Peyer's patch (tissue), 4 donors: ENCODE data around the gene B4GALT3. TPM values are rescaled to one million over a fixed set of nuclear protein-coding genes. Genes with fewer than 3 reads are reported as not detected.

Experiments
- DNase-seq, 3 donors: peaks; one replicate each; pipeline ENCODE4 v3.0.0-alpha.2; 2017 to 2019
- H3K27ac ChIP-seq, 4 donors: fragments of 200-600 bp; sonication (generic); one replicate each; pipeline ENCODE4 v1.5.1; 2016 to 2019
- H3K27me3 ChIP-seq, 2 donors: fragments of 200-600 bp; sonication (generic); one replicate each; pipeline ENCODE4 v1.5.1; 2019
- H3K36me3 ChIP-seq, 3 donors: fragments of 200-600 bp; sonication (generic); one replicate each; pipeline ENCODE4 v1.5.1; 2016 to 2019
- H3K4me1 ChIP-seq, 4 donors: fragments of 200-600 bp; sonication (generic); one replicate each; pipeline ENCODE4 v1.5.1; 2016 to 2019
- H3K4me3 ChIP-seq, 4 donors: fragments of 200-600 bp; sonication (generic); 1 replicate in 3 of 4; 2 replicates in 1 of 4; pipeline ENCODE4 v1.5.1; 2016 to 2019; ENCODE audit warnings: mild to moderate bottlenecking in 1 of 4
- H3K9me3 ChIP-seq, 4 donors: fragments of 200-600 bp; sonication (generic); one replicate each; pipeline ENCODE4 v1.5.1; 2016 to 2019; ENCODE audit warnings: mild to moderate bottlenecking in 1 of 4
- POLR2A ChIP-seq, 2 donors: fragments of 450-650 bp; IDR thresholded peaks; one replicate each; pipeline ENCODE4 v1.5.1; 2017; ENCODE audit warnings: antibody characterized with exemption in 2 of 2, mild to moderate bottlenecking in 2 of 2, moderate library complexity in 2 of 2
- total RNA-seq, 4 donors: library from RNA; depleted of rRNA; stranded (reverse); fragments of >200 nt; gene quantifications; one replicate each; pipeline ENCODE4 v1.1.0, GENCODE V29; 2016
- TF ChIP-seq, protein P1 (sequence below), 6 experiments: fragments of 450-650 bp in 4 of 6; fragments of 200-600 bp in 2 of 6; sonication (generic) in 1 of 6; IDR thresholded peaks; one replicate each; pipeline ENCODE4 v1.5.1; 2017 to 2019; ENCODE audit warnings: antibody characterized with exemption in 6 of 6, mild to moderate bottlenecking in 3 of 6, moderate library complexity in 1 of 6

B4GALT3 gene
- total RNA-seq, 4 donors from 2014 or later, result 25.2 to 34.1 (median 29.4) TPM

DNA sequence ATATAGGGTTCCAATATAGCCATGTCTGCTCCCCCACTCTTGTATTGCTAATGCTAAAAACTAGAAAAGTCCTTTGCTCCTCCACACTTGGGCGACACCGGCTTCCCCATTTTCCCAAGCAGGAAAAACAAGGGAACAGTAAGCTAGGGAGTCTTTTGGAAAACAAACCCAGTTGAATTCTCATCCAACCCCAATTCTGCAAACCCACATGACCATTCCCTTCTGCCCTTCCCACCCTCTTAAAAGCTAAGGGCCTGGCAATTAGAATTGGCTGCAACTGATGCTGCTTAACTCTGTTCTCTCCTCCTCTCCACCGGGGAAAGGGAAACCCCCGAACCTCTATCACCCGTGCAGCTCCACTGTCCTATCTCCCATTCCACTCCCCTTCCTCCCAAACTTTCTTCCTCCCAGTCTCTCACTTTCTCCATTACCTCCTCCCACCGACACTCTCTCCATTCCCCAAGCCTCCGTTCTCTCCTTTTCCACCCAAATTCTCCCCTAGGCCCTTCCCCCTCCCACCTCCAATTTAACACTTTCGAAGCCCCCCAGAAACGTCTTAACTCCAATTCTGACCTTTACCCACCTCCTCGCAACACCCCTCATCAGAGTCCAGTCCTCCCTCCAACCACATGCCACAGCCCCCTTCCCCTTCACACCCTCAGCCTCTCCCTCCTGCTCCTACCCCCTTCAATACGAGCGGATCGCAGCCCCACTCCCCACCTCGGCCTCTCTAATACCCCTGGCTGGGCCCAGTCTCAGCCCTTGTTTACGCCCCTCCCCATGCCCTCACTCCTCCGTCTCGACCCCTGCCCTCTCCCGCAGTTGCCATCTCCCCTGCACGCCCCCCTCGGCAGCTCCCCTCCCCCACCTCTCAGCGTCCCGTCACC lies 45.5 kb downstream of the B4GALT3 start:
- H3K9me3 ChIP-seq, result no peaks in the 10 kb centered on the region
- H3K4me3 ChIP-seq, result peak overlapping the region; percentile 72 to 98 (median 82)
- H3K27ac ChIP-seq, result peak overlapping the region; percentile 91 to 96 (median 94)
- no peak for DNase-seq
- TF ChIP-seq POLR2A (IDR thresholded peaks at IDR 0.05), result no peak
- TF ChIP-seq, protein P1, sequence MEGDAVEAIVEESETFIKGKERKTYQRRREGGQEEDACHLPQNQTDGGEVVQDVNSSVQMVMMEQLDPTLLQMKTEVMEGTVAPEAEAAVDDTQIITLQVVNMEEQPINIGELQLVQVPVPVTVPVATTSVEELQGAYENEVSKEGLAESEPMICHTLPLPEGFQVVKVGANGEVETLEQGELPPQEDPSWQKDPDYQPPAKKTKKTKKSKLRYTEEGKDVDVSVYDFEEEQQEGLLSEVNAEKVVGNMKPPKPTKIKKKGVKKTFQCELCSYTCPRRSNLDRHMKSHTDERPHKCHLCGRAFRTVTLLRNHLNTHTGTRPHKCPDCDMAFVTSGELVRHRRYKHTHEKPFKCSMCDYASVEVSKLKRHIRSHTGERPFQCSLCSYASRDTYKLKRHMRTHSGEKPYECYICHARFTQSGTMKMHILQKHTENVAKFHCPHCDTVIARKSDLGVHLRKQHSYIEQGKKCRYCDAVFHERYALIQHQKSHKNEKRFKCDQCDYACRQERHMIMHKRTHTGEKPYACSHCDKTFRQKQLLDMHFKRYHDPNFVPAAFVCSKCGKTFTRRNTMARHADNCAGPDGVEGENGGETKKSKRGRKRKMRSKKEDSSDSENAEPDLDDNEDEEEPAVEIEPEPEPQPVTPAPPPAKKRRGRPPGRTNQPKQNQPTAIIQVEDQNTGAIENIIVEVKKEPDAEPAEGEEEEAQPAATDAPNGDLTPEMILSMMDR (IDR thresholded peaks at IDR 0.05), result no peak
- peaks cover 0 to 27% (median 0%) of the 10 kb centered on the region in 3 donors for H3K36me3 ChIP-seq
- no peaks in the 10 kb centered on the region for H3K27me3 ChIP-seq
- peaks cover 0 to 24% (median 10%) of the 10 kb centered on the region in 4 donors for H3K4me1 ChIP-seq

DNA sequence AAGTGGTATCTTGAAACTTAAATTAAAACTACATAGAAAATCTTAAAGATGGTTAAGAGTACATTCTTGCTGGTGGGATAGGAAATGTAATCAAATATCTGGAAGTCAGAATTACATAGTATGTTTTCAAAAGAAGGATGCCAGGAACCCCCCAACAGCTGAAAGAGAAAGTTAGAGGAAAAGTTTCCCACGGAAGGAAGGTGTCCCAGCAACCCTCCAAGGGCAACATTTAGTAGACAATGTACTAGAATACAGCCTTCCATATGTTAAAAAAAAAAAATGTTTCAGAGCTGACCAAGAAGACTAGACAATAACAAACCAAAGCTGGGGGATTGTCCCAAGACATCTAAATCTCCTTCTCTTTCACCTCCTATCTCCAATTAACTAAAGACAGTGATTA lies 47.0 kb downstream of the B4GALT3 start:
- peaks cover 0 to 24% (median 10%) of the 10 kb centered on the region in 4 donors for H3K4me1 ChIP-seq
- no peak overlapping the region for H3K27ac ChIP-seq
- H3K4me3 ChIP-seq, result no peak overlapping the region
- no peaks in the 10 kb centered on the region for H3K9me3 ChIP-seq
- peaks cover 0 to 42% (median 0%) of the 10 kb centered on the region in 3 donors for H3K36me3 ChIP-seq
- no peak for DNase-seq
- no peaks in the 10 kb centered on the region for H3K27me3 ChIP-seq
- TF ChIP-seq POLR2A (IDR thresholded peaks at IDR 0.05), result no peak
- TF ChIP-seq, protein P1 (IDR thresholded peaks at IDR 0.05), result no peak

DNA sequence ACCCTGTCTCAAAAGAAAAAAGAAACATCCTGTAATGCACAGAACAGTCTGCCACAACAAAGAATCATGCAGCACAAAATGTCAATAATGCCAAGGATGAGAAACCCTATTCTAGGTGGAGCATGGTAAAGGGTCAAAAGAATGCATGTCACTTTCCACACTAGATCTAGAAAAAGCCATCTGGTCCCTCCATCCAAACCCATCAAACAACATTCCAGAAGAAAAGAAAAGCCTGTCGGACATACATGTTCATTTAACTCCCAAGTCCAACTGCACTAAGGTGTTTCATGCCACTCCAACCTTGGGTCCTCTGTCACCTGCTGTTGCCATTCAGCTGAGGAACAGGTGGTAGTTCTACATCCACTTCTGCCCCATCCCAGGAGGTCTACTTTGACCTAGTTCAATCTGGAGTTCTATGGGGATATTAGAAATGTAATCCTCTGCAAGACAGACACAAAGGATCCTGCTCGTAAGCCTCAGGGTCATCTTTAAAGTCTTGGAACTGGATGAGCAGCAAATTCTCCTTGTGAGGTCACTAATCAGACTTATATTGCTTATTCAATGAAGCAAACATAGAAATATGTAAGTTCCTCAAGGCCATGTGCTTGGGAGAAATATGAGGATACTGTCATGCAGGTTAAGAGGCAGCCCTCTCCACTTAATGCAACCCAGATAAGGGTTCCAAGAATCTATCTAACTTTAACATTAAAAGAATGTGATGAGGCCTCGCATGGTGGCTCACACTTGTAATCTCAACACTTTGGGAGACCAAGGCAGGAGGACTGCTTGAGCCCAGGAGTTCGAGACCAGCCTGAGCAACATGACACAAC lies 48.5 kb downstream of the B4GALT3 start:
- Histone ChIP-seq H3K36me3 (peaks cover 0 to 52% (median 0%) of the 10 kb centered on the region in 3 donors), H3K27me3 (no peaks in the 10 kb centered on the region), H3K4me3 (no peak overlapping the region), H3K4me1 (peaks cover 0 to 18% (median 9%) of the 10 kb centered on the region in 4 donors), H3K9me3 (no peaks in the 10 kb centered on the region), H3K27ac (no peak overlapping the region)
- DNase-seq, result no peak
- no peak for TF ChIP-seq POLR2A (IDR thresholded peaks at IDR 0.05)
- TF ChIP-seq, protein P1 (IDR thresholded peaks at IDR 0.05), result no peak

DNA sequence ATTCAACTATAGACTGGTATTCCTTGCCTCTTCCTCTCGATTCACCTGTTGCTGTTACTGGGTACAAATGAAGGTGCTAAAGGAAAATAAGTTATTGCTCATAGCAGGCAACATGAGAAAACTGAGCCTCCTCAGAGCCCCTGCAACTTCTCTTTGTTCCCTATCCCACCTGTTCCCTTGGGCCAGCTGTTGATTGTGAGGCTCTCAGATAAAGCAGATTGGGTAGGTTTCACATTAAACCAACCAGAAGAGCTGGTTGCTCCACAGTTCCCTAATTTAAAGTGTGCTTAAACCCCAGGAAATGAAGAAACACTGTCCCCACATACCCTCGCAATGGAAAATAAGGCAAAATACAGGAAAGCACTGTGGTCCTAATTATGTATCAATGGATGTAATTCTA lies 49.7 kb downstream of the B4GALT3 start:
- H3K36me3 ChIP-seq, result peaks cover 0 to 63% (median 0%) of the 10 kb centered on the region in 3 donors
- no peak overlapping the region for H3K27ac ChIP-seq
- H3K9me3 ChIP-seq, result no peaks in the 10 kb centered on the region
- no peak overlapping the region for H3K4me3 ChIP-seq
- TF ChIP-seq POLR2A (IDR thresholded peaks at IDR 0.05), result no peak
- TF ChIP-seq, protein P1 (IDR thresholded peaks at IDR 0.05), result no peak
- H3K4me1 ChIP-seq, result peaks cover 0 to 15% (median 5%) of the 10 kb centered on the region in 4 donors
- H3K27me3 ChIP-seq, result no peaks in the 10 kb centered on the region
- DNase-seq, result no peak

DNA sequence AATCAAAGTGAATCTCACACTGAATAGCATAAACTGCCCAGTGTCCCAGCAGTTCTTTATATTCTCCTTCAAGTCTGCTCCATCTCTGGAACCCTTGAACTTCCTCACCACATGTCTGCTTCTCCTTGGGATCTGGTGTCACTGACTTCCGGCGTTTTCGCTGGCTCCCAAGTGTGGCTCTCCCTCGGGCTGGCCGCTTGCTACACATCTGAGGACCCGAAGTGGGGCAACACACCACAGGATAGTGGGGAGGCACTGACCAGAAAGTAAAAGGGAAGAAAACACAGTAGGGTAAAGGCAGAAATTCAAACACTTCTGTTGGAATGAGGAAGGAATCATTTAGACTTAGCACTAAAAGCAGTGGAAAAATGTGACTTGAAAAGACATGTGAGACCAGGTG lies 54.3 kb downstream of the B4GALT3 start:
- Histone ChIP-seq H3K36me3 (peaks cover 0 to 76% (median 0%) of the 10 kb centered on the region in 3 donors), H3K27me3 (no peaks in the 10 kb centered on the region), H3K4me3 (no peak overlapping the region), H3K9me3 (no peaks in the 10 kb centered on the region), H3K4me1 (peaks cover 8 to 30% (median 11%) of the 10 kb centered on the region in 4 donors), H3K27ac (peak overlapping the region in 1 of 4 donors; percentile 12)
- no peak for DNase-seq
- TF ChIP-seq POLR2A (IDR thresholded peaks at IDR 0.05), result no peak
- TF ChIP-seq, protein P1 (IDR thresholded peaks at IDR 0.05), result no peak
